ENCODE results near the gene RNU1-4.
"Not testable (repeated sequence)": the region's sequence is repeated elsewhere in the genome, so short reads cannot be mapped to it uniquely, and the experiment has no call there.

The RNU1-4 gene

DNA sequence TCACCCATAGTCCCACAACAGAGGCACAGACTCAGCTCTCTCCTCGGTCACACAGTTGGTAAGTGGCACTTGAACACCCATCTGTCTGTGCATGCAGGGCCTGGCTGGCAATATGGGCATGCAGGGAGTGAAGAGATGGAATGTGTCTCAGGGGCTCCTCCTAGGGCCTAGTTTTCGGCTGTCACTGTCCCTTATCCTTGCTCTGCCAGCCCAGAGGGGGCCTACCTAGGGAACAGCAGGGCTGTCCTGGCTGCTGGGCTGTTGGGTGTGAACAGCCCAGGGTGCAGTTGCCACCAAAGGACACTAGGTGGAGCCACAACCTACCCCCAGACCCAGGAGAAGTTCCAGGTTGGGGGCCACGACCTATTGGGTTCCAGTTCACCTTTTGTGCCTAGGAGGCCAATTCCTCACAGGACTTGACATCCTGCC, 30.6 kb upstream of the RNU1-4 start:
- peak; percentile 78 for DNase-seq

GRCh38 chr1:16710618-16711017, 29.7 kb upstream of the RNU1-4 start:
- DNase-seq, result not testable (repeated sequence)

GRCh38 chr1:16712131-16712530, 28.2 kb upstream of the RNU1-4 start:
- DNase-seq, result not testable (repeated sequence)

DNA sequence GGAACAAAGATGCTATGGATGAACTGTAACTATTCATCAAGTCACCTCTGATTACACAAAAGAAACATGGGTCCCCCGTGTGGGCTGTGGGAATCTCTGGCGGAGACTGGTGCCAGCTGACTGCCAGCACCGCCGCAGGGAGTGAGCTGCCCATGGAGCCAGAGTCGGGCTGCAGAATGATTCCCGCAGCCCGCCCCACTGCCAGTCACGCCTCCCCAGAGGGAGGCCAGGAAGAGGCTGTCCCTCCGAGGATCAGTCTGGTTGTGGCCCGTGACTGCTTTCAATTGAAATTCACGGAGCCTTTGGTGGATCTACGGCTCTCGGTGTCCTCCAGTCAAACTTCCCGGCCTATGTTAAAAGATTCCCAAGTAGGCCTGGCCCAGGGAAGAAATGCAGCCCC, 27.7 kb upstream of the RNU1-4 start:
- DNase-seq, result not testable (repeated sequence)

DNA sequence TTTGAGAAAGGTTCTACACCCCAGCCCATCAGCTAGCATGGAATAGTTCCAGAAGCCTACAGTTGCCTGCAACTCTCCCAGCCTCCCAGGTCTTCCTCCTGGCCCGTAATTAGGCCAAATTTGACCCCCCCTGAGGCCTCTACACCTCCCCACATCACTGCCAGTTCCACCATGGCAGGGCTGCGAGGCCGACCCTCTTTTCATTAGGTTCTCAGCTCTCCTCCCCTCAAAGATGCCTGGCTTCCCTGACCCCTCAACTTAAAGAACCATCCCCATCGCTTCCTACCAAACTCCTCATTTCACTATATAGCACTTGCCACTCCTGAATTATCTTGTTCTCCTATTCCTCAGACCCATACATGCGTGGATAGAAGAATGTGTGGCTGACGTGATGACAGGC, 27.3 kb upstream of the RNU1-4 start:
- DNase-seq, result not testable (repeated sequence)

DNA sequence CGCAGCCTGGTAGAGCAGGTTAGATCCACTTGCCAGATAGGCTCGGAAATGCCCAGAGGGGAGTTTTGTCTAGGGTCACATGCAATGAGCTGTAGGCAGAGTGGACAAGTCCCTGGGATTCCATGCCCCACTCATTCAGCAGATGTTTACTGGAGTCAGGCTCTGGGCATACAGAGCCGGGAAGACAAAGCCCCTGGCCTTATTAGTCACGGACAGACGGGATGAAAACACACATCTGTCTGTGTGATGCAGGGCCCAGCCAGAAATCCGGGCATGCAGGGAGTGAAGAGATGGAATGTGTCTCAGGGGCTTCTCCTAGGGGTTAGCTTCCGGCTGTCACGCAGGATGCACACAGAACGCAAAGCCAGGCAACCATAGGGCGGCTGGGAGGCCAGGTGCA, 26.8 kb upstream of the RNU1-4 start:
- DNase-seq, result not testable (repeated sequence)

- DNase-seq, result no peak
These were observed 23.5 kb upstream of the RNU1-4 start for GRCh38 chr1:16716691-16717335.

DNA sequence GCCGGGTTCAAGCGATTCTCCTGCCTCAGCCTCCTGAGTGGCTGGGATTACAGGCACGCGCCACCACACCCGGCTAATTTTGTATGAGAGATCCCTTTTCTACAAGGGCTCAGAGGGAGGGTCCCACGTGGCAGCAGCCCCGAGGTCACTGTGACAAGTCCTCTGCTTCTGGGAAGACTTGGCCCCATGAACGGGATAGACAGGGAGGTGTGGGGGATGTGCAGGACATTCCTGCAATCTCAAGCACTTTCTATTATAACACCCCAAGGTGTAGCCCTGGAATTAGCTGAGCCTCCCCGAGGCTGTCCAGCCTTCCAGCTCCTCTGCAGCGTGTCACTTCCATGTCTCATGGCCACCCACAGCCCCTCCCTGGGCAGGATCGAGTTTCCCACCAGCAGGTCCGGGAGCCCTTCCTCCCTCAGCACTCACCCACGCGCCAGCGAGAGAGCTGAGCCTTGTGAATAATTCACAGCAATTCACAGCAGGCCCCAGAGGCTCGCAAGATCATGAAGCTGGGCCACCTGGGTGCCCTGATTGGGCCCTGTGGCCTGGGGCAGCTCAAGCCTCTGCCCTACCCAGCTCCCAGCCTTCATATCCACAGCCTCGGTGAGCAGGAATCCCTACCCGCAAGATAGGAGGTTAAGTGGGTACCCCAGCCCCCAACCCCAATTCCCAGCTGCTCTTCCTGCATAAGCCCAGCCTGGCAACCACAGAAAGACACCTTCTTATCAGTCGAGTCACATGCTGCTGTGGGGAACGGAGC, 22.8 kb upstream of the RNU1-4 start:
- DNase-seq, result no peak

GRCh38 chr1:16718099-16718907, 22.0 kb upstream of the RNU1-4 start:
- DNase-seq, result not testable (repeated sequence)

GRCh38 chr1:16718908-16719533, 21.3 kb upstream of the RNU1-4 start:
- no peak for DNase-seq

- DNase-seq, result no peak
These were observed 20.6 kb upstream of the RNU1-4 start for GRCh38 chr1:16719571-16720350.

DNA sequence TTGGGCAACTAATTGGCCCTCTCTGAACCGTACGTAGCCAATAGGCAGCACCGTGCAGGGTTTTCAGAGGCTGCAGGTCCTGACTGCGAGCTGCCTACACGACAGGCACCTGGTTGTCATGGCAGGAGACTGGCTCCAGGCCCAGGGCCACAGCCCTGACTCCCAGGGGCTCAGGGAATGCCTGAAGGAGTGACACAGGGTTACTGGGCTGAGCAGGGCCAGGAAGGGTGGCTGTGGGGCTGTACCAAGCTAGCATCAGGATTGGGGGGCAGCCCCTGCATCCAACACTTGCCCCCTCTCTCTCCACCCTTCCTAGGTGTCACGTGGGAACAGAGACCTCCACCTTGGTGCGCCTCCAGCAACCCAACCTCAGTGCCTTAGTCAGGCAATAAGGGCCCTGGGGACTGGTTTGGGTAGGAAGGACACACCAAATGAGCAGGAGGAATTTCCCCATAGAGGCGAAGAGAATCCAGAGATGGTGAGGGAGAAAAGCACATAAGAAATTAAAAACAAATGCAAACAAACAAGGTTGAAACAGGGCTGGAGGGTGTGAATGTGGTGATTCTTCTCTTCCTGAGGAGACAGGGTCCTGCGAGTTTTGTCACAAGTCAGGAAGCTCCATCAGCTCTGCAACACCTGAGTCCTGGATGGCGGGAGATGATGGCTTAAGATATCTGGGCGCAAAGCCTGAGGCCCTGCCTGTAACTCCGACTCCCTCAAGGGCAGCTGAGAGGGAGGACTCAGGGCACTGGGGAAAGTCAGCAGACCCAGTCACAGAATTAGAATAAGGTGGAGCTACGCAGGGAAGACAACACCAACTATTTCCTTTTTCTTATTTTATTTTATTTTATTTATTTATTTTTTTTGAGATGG, 19.7 kb upstream of the RNU1-4 start:
- no peak for DNase-seq

DNA sequence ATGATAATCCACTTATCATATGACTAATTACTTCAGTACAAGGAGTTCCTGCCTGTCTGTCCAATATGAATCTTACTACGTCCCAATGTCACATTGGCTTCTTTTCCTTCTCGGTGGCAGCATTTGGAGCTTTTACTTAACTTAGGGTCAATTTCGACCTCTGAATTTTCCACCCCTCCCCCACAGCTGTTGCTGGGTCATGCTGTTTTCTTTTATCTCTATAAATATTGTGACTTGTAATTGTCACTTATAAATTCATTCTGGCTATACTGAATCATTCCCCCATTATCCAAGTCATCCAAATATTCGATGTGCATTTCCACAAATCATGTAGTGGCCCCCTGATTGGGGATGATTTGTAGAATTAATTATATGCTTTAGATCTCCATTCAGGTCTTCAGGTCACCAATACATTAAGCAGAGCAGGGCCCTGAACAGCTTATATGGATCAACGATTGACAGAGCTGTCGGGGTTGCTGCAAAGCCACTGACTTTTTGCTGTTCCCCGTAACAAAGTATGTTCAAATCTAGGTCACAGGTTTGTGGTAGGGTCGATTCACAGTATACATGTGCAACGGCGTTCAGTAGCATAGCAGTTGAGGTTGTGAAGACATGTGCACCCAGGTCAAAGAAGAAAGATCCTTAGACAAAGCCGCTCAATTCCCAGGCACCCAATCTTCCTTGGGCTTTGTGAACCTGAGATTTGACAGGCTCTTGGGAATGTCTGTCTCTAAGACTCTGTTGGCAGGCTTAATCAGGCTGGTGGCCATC, 18.3 kb upstream of the RNU1-4 start:
- no peak for DNase-seq

- no peak for DNase-seq
These were observed 15.4 kb upstream of the RNU1-4 start for GRCh38 chr1:16724718-16725438.

- DNase-seq, result not testable (repeated sequence)
These were observed 14.7 kb upstream of the RNU1-4 start for GRCh38 chr1:16725439-16726245.

DNA sequence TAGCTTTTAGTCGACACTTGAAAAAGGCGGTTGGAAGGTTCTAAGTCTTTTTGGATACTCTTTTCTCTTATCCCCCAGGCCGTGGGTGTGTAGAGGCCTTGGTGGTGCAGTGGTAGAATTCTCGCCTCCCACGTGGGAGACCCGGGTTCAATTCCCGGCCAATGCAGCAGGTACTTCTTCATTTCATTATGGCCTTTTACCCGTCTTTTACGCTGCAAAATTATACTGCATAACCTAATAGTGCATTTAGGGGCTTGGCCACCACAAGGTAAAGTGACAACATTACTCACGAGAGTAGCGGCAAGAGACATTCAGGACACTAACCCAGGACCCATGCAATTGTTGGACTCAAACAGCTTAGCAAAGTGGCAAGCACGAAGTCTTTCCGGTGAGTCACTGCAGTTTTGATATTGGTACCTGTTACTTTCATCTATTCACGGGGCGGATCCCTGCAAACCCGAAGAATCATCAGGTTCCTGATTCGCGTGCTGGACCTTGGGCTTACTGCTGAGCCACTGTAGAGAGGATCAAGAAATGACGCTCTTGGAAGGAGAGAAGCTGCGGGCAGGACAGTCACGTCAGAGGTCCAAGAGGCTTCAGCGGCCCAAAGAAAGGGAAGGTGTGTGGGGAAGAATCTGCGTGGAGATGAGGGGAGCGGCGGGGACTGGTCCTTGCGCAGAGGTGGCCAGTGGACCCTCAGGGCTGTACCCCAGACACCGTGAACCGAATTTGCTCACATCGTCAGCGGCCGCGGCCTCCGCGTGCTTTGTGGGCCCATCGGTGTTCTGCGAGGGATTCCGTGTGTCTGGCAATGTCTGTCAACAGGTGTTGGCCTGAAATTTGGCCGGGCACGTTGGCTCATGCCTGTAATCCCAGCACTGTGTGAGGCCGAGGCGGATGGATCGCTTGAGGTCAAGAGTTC, 12.9 kb upstream of the RNU1-4 start:
- DNase-seq, result peak; percentile 39

GRCh38 chr1:16728243-16728949, 11.9 kb upstream of the RNU1-4 start:
- not testable (repeated sequence) for DNase-seq
